MCF 10A (cell line): ENCODE measurements around the gene PALD1. TPM values are rescaled to one million over a fixed set of nuclear protein-coding genes. Genes with fewer than 3 reads are reported as not detected.

Experiments used
- BruUV-seq: library from RNA; stranded (reverse); fragments of 400-500 nt; replicated peaks from 2 replicates; lab custom pipeline; 2021; lab: Mats Ljungman, UMichigan
- CTCF ChIA-PET: fragments of 300-600 bp; sonication (Branson Sonifier 250); formaldehyde crosslinking; extraction: SDS; loops from one replicate; lab custom pipeline; 2021; ENCODE audit warnings: antibody characterized with exemption, inconsistent platforms; lab: Yijun Ruan, JAX
- POLR2A ChIA-PET: fragments of 300-600, 350-650 bp; sonication (Branson Sonifier 250); formaldehyde crosslinking; extraction: SDS; loops from one replicate; lab custom pipeline; 2020; ENCODE audit warnings: antibody characterized with exemption, inconsistent platforms; lab: Yijun Ruan, JAX
- DNase-seq: peaks from one replicate; pipeline ENCODE4 v3.0.0-alpha.2; 2018; ENCODE audit not compliant: unreplicated experiment
- H3K27ac Mint-ChIP-seq: one replicate; pipeline ENCODE4 v1.8.0; 2022; ENCODE audit warnings: mild to moderate bottlenecking, low read depth, mixed read lengths; ENCODE audit not compliant: unreplicated experiment
- H3K27me3 Mint-ChIP-seq: one replicate; pipeline ENCODE4 v1.8.0; 2022; ENCODE audit warnings: mixed read lengths; ENCODE audit not compliant: insufficient read depth, unreplicated experiment
- H3K36me3 Mint-ChIP-seq: one replicate; pipeline ENCODE4 v1.8.0; 2022; ENCODE audit warnings: mild to moderate bottlenecking, moderate library complexity, mixed read lengths; ENCODE audit not compliant: insufficient read depth, unreplicated experiment
- H3K4me1 Mint-ChIP-seq: one replicate; pipeline ENCODE4 v1.8.0; 2022; ENCODE audit warnings: mixed read lengths; ENCODE audit not compliant: insufficient read depth, unreplicated experiment
- H3K4me3 Mint-ChIP-seq: one replicate; pipeline ENCODE4 v1.8.0; 2022; ENCODE audit warnings: mild to moderate bottlenecking, moderate library complexity, mixed read lengths; ENCODE audit not compliant: unreplicated experiment
- H3K9me3 Mint-ChIP-seq: one replicate; pipeline ENCODE4 v1.8.0; 2022; ENCODE audit warnings: mixed read lengths; ENCODE audit not compliant: unreplicated experiment
- CTCF ChIP-seq: fragments of 200-600 bp; IDR thresholded peaks from one replicate; pipeline ENCODE4 v1.8.0; 2022; ENCODE audit warnings: antibody characterized with exemption, mild to moderate bottlenecking; ENCODE audit not compliant: unreplicated experiment
- intact Hi-C: fragments of 100-400 bp; cut with micrococcal nuclease; formaldehyde crosslinking; loops from 2 replicates; pipeline ENCODE4 v1.14.1; 2022
- total RNA-seq: library from RNA; stranded (reverse); gene quantifications from 2 replicates; pipeline ENCODE4 v1.2.3, GENCODE V29; 2022

The PALD1 gene
- total RNA-seq, 1 experiment from 2014 or later: 0.12 TPM

- no TSS peak for BruUV-seq
- Mint-ChIP-seq H3K9me3 (no peaks in the 10 kb centered on the region), H3K27ac (no peak overlapping the region), H3K4me1 (no peaks in the 10 kb centered on the region), H3K4me3 (no peak overlapping the region), H3K36me3 (no peaks in the 10 kb centered on the region), H3K27me3 (peaks cover 30% of the 10 kb centered on the region)
- ChIA-PET POLR2A (no interaction called here), CTCF (interaction anchor here (1.0 kb wide), 1 partner anchor 48 kb away, joined by 3 read pairs; no protein-coding TSS in a partner anchor)
- TF ChIP-seq CTCF: no peak
- DNase-seq: no peak
- intact Hi-C loops: no loop called here
Measured at GRCh38 chr10:70493660-70494234, 15.2 kb downstream of the PALD1 start.

GRCh38 chr10:70494536-70494935 lies 16.0 kb downstream of the PALD1 start:
- Mint-ChIP-seq H3K27ac (no peak overlapping the region), H3K36me3 (no peaks in the 10 kb centered on the region), H3K27me3 (peaks cover 30% of the 10 kb centered on the region), H3K4me3 (no peak overlapping the region), H3K4me1 (no peaks in the 10 kb centered on the region), H3K9me3 (no peaks in the 10 kb centered on the region)
- no peak for TF ChIP-seq CTCF
- intact Hi-C loops: no loop called here
- DNase-seq: no peak
- ChIA-PET POLR2A (no interaction called here), CTCF (interaction anchor here (1.0 kb wide), 1 partner anchor 49 kb away, joined by 3 read pairs; no protein-coding TSS in a partner anchor)
- BruUV-seq: no TSS peak

- no peaks in the 10 kb centered on the region for H3K4me1 Mint-ChIP-seq
- POLR2A ChIA-PET: no interaction called here
- no peak overlapping the region for H3K4me3 Mint-ChIP-seq
- BruUV-seq: no TSS peak
- no peaks in the 10 kb centered on the region for H3K9me3 Mint-ChIP-seq
- no peaks in the 10 kb centered on the region for H3K36me3 Mint-ChIP-seq
- TF ChIP-seq CTCF: no peak
- no peak overlapping the region for H3K27ac Mint-ChIP-seq
- intact Hi-C loops: no loop called here
- CTCF ChIA-PET: no interaction called here
- H3K27me3 Mint-ChIP-seq: peaks cover 30% of the 10 kb centered on the region
- no peak for DNase-seq
Measured at GRCh38 chr10:70494966-70495365, 16.4 kb downstream of the PALD1 start.

DNA sequence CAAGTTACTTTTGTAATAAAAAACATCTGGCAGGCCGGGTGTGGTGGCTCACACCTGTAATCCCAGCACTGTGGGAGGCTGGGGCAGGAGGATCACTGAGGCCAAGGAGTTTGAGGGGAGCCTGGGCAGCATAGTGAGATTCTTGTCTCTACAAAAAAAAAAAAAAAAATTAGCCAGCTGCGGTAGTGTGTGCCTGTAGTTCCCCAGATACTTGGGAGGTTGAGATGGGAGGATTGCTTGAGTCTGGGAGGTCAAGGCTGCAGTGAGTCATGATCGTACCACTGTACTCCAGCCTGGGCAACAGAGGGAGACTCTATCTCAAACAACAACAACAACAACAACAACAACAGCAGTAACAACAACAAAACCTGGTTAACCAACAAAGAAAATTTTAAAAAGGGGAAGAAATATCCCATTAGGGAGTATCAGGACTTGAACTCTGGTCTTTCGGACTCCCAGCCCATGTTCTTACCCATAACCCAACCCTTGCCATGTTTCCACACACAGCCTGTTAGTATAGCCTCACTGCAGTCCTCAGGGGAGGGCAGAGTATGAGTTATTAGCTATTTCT lies 17.2 kb downstream of the PALD1 start:
- BruUV-seq: no TSS peak
- Mint-ChIP-seq H3K36me3 (no peaks in the 10 kb centered on the region), H3K4me1 (no peaks in the 10 kb centered on the region)

More for the DNA sequence above, 17.2 kb downstream of the PALD1 start:
- H3K4me3 Mint-ChIP-seq: no peak overlapping the region
- intact Hi-C loops: no loop called here
- TF ChIP-seq CTCF: no peak
- no peaks in the 10 kb centered on the region for H3K9me3 Mint-ChIP-seq
- H3K27ac Mint-ChIP-seq: no peak overlapping the region
- DNase-seq: no peak
- CTCF ChIA-PET: interaction anchor here (0.7 kb wide), 1 partner anchor 45 kb away, joined by 6 read pairs; no protein-coding TSS in a partner anchor
- H3K27me3 Mint-ChIP-seq: peaks cover 30% of the 10 kb centered on the region
- POLR2A ChIA-PET: interaction anchor here (0.6 kb wide), 1 partner anchor 779 kb away, joined by 3 read pairs; no protein-coding TSS in a partner anchor
